Measurements from ENCODE around the gene NEK1.

GRCh38 chr4:169510617-169511016 is 101.8 kb downstream of the NEK1 start:
- TF ChIP-seq CTCF (IDR thresholded peaks at IDR 0.05) (no peak), POLR2A (IDR thresholded peaks at IDR 0.05) (no peak)
